Cardiac muscle cell (in vitro differentiated cells and primary cell): Measurements from ENCODE around the gene FBXL14. TPM values are rescaled to one million over a fixed set of nuclear protein-coding genes. Genes with fewer than 3 reads are reported as not detected.
"Not testable (repeated sequence)": the region's sequence is repeated elsewhere in the genome, so short reads cannot be mapped to it uniquely, and the experiment has no call there.

ENCODE experiments used
- DNase-seq, 2 donors: peaks; one replicate each; pipeline versions ENCODE4 v3.0.0 to v3.0.0-alpha.2; 2010 to 2017; ENCODE audit warnings: low read depth in 1 of 2, low spot score in 1 of 2
- H3K27ac ChIP-seq: fragments of 200-600 bp; sonication (generic); 2 replicates; pipeline ENCODE4 v1.5.1; 2016
- H3K27me3 ChIP-seq: fragments of 200-600 bp; sonication (generic); 2 replicates; pipeline ENCODE4 v1.6.0; 2016; ENCODE audit warnings: control low read depth
- H3K36me3 ChIP-seq: fragments of 200-600 bp; sonication (generic); 2 replicates; pipeline ENCODE4 v1.5.1; 2016; ENCODE audit warnings: control low read depth
- H3K4me1 ChIP-seq: fragments of 200-600 bp; sonication (generic); 2 replicates; pipeline ENCODE4 v1.8.1; 2017; ENCODE audit warnings: low read depth, mild to moderate bottlenecking, mixed run types
- H3K4me3 ChIP-seq: fragments of 200-600 bp; sonication (generic); 2 replicates; pipeline ENCODE4 v1.5.1; 2016; ENCODE audit warnings: mild to moderate bottlenecking
- H3K9me3 ChIP-seq: fragments of 200-600 bp; sonication (generic); 2 replicates; pipeline ENCODE4 v1.5.1; 2017; ENCODE audit warnings: low read depth, mild to moderate bottlenecking, control low read depth
- polyA plus RNA-seq: library from polyadenylated mRNA; unstranded; fragments of >200 nt; fragmentation: Nextera tagmentation; extraction: Ambion mirVana; gene quantifications from 2 replicates; pipeline ENCODE4 v1.2.1, GENCODE V29; 2016
- total RNA-seq: library from RNA; depleted of rRNA; stranded (reverse); fragments of >200 nt; gene quantifications from 2 replicates; pipeline ENCODE4 v1.2.3, GENCODE V29; 2016
- TF ChIP-seq, protein P1 (sequence below): IDR thresholded peaks from 2 replicates; pipeline ENCODE4 v1.5.1; 2012; ENCODE audit warnings: low read depth, mild to moderate bottlenecking, low read length

FBXL14 gene
- total and polyA plus RNA-seq, 2 experiments from 2014 or later = 17.8 to 27.8 TPM

- Histone ChIP-seq H3K27ac (peak overlapping the region; percentile 46), H3K36me3 (no peaks in the 10 kb centered on the region), H3K4me3 (no peak overlapping the region), H3K4me1 (peaks cover 16% of the 10 kb centered on the region), H3K9me3 (no peaks in the 10 kb centered on the region), H3K27me3 (no peaks in the 10 kb centered on the region)
- DNase-seq = no peak
- TF ChIP-seq, protein P1, sequence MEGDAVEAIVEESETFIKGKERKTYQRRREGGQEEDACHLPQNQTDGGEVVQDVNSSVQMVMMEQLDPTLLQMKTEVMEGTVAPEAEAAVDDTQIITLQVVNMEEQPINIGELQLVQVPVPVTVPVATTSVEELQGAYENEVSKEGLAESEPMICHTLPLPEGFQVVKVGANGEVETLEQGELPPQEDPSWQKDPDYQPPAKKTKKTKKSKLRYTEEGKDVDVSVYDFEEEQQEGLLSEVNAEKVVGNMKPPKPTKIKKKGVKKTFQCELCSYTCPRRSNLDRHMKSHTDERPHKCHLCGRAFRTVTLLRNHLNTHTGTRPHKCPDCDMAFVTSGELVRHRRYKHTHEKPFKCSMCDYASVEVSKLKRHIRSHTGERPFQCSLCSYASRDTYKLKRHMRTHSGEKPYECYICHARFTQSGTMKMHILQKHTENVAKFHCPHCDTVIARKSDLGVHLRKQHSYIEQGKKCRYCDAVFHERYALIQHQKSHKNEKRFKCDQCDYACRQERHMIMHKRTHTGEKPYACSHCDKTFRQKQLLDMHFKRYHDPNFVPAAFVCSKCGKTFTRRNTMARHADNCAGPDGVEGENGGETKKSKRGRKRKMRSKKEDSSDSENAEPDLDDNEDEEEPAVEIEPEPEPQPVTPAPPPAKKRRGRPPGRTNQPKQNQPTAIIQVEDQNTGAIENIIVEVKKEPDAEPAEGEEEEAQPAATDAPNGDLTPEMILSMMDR = no peak
These were observed 10.1 kb upstream of the FBXL14 start for GRCh38 chr12:1604464-1604863.

GRCh38 chr12:1603269-1603993 lies 9.1 kb upstream of the FBXL14 start:
- DNase-seq = no peak
- Histone ChIP-seq H3K27ac (peak overlapping the region; percentile 46), H3K4me1 (peaks cover 16% of the 10 kb centered on the region), H3K36me3 (no peaks in the 10 kb centered on the region), H3K9me3 (no peaks in the 10 kb centered on the region), H3K4me3 (no peak overlapping the region), H3K27me3 (no peaks in the 10 kb centered on the region)
- TF ChIP-seq, protein P1 = no peak

DNA sequence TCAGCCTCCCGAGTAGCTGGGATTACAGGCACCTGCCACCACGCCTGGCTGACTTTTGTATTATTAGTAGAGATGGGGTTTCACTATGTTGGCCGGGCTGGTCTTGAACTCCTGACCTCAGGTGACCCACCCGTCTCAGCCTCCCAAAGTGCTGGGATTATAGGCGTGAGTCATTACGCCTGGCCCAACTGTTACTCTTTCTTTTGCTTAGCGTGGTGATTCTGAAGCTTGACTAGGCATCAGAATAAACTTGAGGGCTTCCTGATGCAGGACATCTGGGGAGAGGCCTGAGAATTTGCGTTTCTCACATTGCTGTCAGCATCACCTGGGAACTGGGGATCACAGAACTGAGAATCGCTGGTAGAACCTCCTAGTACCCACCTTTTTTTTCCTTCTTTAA lies 8.3 kb upstream of the FBXL14 start:
- H3K4me3 ChIP-seq, H3K9me3 ChIP-seq, H3K36me3 ChIP-seq, H3K27ac ChIP-seq, H3K27me3 ChIP-seq, DNase-seq: not testable (repeated sequence)
- H3K4me1 ChIP-seq = peaks cover 16% of the 10 kb centered on the region

DNA sequence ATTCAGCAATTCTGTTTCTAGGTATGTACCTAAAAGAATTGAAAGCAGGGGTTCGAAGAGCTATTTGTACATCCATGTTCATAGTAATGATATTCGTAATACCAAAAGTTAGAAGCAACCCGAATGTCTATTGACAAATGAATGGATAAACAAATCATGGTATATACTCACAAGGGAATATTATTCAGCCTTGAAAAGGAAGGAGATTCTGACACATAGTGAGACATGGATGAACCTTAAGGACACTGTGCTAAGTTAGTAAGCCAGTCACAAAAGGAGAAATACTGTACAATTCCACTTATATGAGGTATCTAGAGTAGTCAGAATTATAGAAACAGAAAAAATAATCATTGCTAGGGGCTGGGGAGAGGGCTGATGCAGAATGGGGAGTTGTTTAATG lies 4.4 kb upstream of the FBXL14 start:
- Histone ChIP-seq H3K27ac (no peak overlapping the region), H3K4me1 (peaks cover 9% of the 10 kb centered on the region), H3K4me3 (no peak overlapping the region), H3K27me3 (no peaks in the 10 kb centered on the region), H3K36me3 (no peaks in the 10 kb centered on the region), H3K9me3 (no peaks in the 10 kb centered on the region)
- DNase-seq = no peak
- TF ChIP-seq, protein P1 = no peak

- Histone ChIP-seq H3K4me3 (no peak overlapping the region), H3K27me3 (no peaks in the 10 kb centered on the region), H3K4me1 (peaks cover 33% of the 10 kb centered on the region), H3K9me3 (no peaks in the 10 kb centered on the region), H3K27ac (no peak overlapping the region), H3K36me3 (no peaks in the 10 kb centered on the region)
- no peak for DNase-seq
- TF ChIP-seq, protein P1 = no peak
These were observed 1.4 kb upstream of the FBXL14 start for GRCh38 chr12:1595690-1596347.

DNA sequence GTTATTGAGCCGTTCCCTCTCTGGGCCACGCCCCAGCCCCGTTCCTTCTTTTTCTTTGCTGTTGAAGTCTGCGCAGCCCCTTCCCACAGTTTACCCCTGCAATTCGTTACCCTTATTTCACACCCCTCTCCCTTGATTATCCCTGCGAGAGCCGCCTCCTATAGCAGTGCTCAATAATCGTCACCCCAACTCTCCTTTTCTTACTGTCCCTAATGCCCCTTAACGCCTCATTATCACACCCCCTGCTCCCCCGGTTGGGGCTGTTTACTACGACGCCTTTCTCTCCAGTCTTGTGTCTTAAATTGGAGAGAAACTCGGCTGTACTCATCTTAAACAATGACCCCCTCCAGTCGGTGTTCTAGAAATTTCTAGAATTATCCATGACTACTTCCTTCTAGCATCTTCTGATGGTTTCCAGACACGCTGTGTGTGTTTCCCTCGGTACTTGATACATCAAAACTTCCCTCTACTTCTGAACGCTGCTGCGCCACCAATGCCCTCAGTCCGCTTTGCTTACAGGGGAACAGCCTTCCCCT lies 713 bp upstream of the FBXL14 start:
- TF ChIP-seq, protein P1 = no peak
- H3K27ac ChIP-seq = peak overlapping the region; percentile 92
- DNase-seq = peak; percentile 32 to 44
- H3K4me1 ChIP-seq = peaks cover 38% of the 10 kb centered on the region
- H3K36me3 ChIP-seq = no peaks in the 10 kb centered on the region
- H3K4me3 ChIP-seq = peak overlapping the region; percentile 75
- H3K27me3 ChIP-seq = no peaks in the 10 kb centered on the region
- H3K9me3 ChIP-seq = no peaks in the 10 kb centered on the region
